ENCODE measurements around the gene GRAPL.
A peak's percentile ranks its signal among the peaks of the same experiment; 100 is the strongest.
"Not testable (repeated sequence)": the region's sequence is repeated elsewhere in the genome, so short reads cannot be mapped to it uniquely, and the experiment has no call there.

The GRAPL gene

GRCh38 chr17:19127148-19127980 is at the start of gene GRAPL:
GRAPL (plus strand) TSS chr17:19127589; CDS start chr17:19127620, 31 bp downstream.
- not testable (repeated sequence) for DNase-seq (ENCODE audit: low read depth in 2 of 3, low spot score in 1 of 3)

GRCh38 chr17:19088804-19089685 is 38.3 kb upstream of the GRAPL start:
- DNase-seq (ENCODE audit: low read depth in 2 of 3, low spot score in 1 of 3), result not testable (repeated sequence)

GRCh38 chr17:19090058-19090772 is 37.2 kb upstream of the GRAPL start:
- not testable (repeated sequence) for DNase-seq (ENCODE audit: low read depth in 2 of 3, low spot score in 1 of 3)

GRCh38 chr17:19092737-19093683 is 34.4 kb upstream of the GRAPL start:
- not testable (repeated sequence) for DNase-seq (ENCODE audit: low read depth in 2 of 3, low spot score in 1 of 3)

- DNase-seq (ENCODE audit: low read depth in 2 of 3, low spot score in 1 of 3), result not testable (repeated sequence)
Measured at GRCh38 chr17:19093684-19094438, 33.5 kb upstream of the GRAPL start.

- not testable (repeated sequence) for DNase-seq (ENCODE audit: low read depth in 2 of 3, low spot score in 1 of 3)
Measured at GRCh38 chr17:19108517-19108916, 18.9 kb upstream of the GRAPL start.

- not testable (repeated sequence) for DNase-seq (ENCODE audit: low read depth in 2 of 3, low spot score in 1 of 3)
Measured at GRCh38 chr17:19110189-19111097, 16.9 kb upstream of the GRAPL start.

GRCh38 chr17:19111111-19111711 is 16.2 kb upstream of the GRAPL start:
- peak in 2 of 3 donors; percentile 18 to 49 for DNase-seq (ENCODE audit: low read depth in 2 of 3, low spot score in 1 of 3)

- peak in 2 of 3 donors; percentile 73 to 89 for DNase-seq (ENCODE audit: low read depth in 2 of 3, low spot score in 1 of 3)
Measured at GRCh38 chr17:19111801-19112458, 15.5 kb upstream of the GRAPL start.

- DNase-seq (ENCODE audit: low read depth in 2 of 3, low spot score in 1 of 3), result not testable (repeated sequence)
Measured at GRCh38 chr17:19112459-19112826, 14.9 kb upstream of the GRAPL start.

GRCh38 chr17:19118695-19119094 is 8.7 kb upstream of the GRAPL start:
- not testable (repeated sequence) for DNase-seq (ENCODE audit: low read depth in 2 of 3, low spot score in 1 of 3)

GRCh38 chr17:19125289-19125688 is 2.1 kb upstream of the GRAPL start:
- DNase-seq (ENCODE audit: low read depth in 2 of 3, low spot score in 1 of 3), result not testable (repeated sequence)

- not testable (repeated sequence) for DNase-seq (ENCODE audit: low read depth in 2 of 3, low spot score in 1 of 3)
Measured at GRCh38 chr17:19129500-19129899, 2.1 kb downstream of the GRAPL start.

GRCh38 chr17:19131108-19131507 is 3.7 kb downstream of the GRAPL start:
- DNase-seq (ENCODE audit: low read depth in 2 of 3, low spot score in 1 of 3), result not testable (repeated sequence)

GRCh38 chr17:19131772-19132171 is 4.4 kb downstream of the GRAPL start:
- DNase-seq (ENCODE audit: low read depth in 2 of 3, low spot score in 1 of 3), result not testable (repeated sequence)

- not testable (repeated sequence) for DNase-seq (ENCODE audit: low read depth in 2 of 3, low spot score in 1 of 3)
Measured at GRCh38 chr17:19133793-19134192, 6.4 kb downstream of the GRAPL start.

GRCh38 chr17:19135391-19135790 is 8.0 kb downstream of the GRAPL start:
- not testable (repeated sequence) for DNase-seq (ENCODE audit: low read depth in 2 of 3, low spot score in 1 of 3)

All from stimulated activated CD4-positive, alpha-beta T cell treated with anti-CD3 and anti-CD28 coated beads, Interleukin-12 subunit alpha, Interleukin-12 subunit beta, amount 100 ng/mL, for 48 hours (primary cell).